Inflammatory macrophage treated with lipopolysaccharide for 1 hour (primary cell): ENCODE measurements around the gene LAMA2.

Source experiments
- DNase-seq, 2 donors: peaks; one replicate each; pipeline ENCODE4 v3.0.0-alpha.2; 2020 to 2022

Gene LAMA2

DNA sequence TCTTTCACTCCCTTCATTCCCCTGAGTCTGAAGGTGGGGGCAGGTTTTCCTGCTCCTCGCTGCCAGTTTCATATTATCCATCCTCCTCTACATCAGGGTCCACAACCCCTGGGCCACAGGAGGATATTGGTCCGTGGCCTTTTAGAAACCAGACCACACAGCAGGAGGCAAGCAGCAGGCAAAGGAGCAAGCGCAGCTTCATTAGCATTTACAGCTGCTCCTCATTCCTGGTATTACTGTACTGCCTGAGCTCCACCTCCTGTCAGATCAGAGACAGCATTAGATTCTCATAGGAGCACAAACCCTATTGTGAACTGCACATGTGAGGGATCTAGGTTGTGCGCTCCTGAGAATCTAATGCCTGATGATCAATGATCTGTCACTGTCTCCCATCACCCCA lies 446.7 kb downstream of the LAMA2 start:
- no peak for DNase-seq

DNA sequence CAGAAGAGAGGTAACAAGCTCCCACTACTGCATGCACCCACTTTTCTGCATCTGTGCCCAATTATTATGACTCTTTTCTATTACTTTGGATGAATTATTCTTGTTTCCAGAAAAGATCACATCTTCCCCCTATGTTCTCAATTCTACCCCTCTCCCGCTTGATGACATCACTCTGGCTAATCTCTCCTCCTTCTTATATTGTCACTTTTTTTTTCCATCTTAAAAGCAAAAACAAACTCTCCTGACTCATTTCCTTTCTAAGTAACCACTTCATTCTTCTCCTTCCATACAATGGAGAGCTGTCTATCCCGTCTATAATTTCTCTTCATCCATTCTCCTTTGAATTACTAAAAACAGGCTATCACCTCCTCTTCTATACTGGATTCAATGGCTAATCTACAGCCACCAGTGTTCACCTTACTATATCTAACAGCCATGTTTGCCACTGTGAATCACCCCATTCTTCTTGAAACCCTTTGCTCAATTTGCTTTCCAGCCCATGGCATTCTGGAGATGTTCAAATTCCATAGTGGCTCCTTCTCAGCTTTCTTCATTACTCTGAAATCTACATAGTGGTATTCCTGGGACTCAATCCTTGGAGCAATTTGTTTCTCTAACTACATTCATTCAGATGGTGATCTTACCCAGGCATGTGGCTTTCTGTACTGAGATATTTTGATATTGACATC lies 448.7 kb downstream of the LAMA2 start:
- DNase-seq, result no peak

DNA sequence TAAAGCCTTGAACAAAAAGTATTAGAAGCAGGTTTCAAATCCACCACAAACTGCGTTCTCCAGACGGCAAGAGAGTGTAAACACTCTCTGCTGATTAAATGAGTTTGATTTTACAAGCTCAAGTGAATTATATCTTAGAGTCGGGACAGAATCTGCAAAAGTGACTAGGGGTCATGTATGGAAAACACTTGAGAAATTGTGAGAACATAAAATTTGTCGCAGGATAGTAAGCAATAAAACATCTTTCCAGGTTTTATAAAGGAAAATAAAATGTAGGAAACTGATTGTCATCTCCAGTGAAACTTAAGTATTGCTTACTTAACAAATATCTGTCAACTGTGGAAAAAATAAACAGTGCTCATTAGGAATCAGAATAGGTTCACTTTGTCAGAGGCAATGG lies 452.9 kb downstream of the LAMA2 start:
- no peak for DNase-seq

DNA sequence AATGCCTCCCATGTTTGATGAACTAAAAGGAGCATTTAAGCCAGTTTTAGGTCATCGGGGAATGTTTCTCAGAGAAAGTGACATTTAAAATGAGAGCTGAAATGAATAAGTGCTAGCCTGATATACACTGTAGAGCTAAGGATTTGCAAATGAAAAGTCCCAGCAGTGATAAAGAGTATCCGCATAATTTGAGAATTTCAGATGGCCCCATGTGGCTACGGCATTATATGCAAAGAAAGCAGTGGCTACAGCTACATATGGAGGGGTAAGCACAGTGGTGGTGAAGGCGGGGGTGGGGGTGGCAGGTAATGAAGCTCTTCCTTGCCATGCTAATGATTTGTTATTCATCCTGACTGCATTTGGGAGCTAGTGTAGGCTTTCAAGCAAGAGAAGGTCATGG lies 455.7 kb downstream of the LAMA2 start:
- no peak for DNase-seq

DNA sequence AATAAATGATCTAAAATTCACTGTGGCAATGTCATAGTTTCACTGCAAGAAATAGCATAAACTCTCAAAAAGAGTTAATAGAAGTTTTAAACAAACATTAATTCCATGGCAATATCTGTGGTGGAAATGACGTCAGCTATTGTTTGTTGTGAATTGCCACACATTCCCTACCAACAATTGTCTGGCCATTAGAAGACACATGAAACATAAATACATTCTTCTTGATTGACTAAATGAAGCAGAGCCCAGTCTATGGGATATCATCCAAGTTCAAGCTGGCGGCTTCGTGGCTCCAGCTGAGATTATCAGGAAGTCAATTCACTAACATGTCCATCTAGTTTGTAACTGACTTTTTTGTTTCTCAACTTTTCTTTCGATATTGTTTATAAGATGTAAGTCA lies 458.0 kb downstream of the LAMA2 start:
- no peak for DNase-seq

DNA sequence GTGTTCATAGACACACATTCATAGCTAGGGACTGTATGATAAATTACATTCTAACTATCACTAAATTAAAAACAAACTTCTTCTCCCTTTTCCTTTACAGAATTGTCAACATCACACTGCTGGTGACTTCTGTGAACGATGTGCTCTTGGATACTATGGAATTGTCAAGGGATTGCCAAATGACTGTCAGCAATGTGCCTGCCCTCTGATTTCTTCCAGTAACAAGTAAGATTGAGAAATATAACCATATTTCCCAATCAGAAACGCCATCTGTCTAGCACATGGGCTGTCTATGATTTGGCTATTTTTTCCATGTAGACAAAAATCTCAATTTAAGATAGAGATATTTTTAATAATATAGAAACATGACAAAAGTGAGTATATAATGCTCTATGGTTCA lies 459.3 kb downstream of the LAMA2 start:
- DNase-seq, result no peak

DNA sequence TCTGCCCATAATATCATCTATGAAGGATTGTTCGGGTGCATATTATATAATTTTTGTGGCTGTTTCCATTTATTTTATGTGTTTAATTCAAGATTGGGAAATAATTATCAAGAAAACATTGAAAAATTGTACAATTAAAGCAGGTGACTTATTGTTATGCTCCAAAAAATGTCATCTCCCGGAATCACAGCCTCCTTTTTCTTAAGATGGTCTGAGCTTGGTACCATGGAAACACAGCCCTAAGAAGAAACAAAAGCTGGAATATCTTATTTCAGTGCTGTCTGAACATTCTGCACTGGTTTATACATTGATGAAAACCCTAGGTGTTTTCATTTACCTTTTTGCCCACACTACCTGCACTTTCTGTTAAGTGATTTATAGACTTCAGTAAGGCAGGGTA lies 459.9 kb downstream of the LAMA2 start:
- DNase-seq, result no peak

DNA sequence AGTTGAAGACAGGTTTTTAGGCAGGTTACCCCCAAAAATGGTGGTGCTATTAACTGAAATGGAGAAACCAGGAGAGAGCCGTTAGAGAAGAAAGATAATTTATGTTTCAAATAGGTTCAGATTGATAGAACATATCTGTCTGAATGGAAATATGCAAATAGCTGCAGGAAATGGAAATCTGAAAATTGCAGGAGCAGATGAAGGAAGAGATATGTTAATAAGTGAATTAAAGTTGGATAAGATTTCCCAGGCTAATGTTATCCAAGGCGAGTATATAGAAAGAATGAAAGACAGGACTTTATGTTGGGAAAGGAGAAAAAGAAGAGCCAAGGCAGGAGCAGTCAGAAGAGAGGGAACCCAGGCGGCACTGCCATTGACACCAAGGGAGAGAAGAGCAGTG lies 461.4 kb downstream of the LAMA2 start:
- no peak for DNase-seq

DNA sequence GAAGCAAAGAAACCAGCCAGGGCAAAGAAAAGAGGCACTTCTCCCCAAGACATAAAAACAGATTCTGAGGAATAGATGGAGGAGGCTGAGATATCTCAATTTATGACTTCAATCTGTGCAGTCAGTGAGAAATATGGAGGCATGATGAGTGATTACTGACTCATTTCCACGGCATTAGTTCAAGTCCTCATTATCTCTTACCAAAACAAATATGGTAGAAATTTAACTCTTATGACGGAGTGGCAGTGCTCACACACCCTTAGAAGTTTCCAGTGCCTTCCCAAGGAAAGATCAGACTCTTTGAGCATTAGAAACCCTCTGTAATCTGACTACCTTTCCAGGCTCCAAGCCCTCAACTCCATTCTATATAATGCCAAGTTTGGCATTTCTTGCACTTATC lies 463.0 kb downstream of the LAMA2 start:
- DNase-seq, result no peak

DNA sequence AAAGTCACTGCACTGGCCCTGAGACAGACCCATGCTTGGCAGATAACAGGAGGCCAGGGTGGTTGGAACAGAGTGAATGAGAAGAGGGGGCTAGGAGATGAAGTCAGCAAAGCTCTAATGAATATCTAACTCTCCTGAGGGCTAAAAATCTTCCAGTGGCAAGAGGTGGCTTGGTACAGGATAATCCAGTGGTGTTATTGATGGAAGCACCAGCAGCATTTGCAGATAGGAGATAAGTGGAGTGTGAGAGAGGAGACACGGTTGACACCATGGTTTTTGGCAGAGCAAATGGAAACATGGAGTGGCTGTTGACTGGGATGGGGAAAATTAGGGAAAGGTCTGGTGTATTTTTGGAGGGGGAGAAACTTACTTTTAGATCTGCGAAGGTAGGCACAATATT lies 464.0 kb downstream of the LAMA2 start:
- no peak for DNase-seq

DNA sequence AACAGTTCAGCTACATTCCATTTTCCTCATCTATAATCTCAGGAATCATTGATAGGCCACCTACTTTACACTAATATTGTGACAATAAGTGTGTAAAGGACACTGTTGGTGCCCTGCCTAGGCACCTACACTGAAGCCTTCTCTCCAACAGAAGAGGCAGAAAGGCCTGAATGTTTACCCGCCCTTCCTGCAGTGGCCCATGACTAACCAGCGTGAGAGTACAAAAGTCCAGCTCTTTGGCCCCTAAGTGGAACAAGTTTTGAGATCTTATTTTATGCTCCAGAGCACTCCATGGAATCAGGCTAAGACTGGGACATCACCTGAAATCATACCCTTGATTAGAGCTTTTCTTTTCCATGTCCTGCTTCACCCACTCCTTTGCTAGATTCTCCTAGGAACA lies 467.3 kb downstream of the LAMA2 start:
- no peak for DNase-seq

DNA sequence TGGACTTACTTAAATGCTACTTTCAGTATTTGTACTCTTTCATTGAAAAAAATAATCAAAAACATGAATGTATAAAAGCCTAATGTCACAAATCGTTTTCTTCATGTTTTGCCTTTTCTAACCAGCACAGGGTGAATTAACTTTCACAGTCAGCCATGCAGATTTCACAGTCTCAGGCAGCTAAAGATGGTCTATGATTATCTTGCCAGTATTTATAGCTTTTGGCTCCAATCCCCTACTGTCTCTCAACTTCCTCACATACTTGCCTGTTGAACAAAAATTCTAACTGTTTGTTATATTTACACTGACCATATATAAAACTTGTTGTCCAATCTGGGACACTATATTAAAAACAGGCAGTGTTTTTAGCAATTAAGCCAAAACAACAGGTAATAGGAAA lies 468.9 kb downstream of the LAMA2 start:
- no peak for DNase-seq

DNA sequence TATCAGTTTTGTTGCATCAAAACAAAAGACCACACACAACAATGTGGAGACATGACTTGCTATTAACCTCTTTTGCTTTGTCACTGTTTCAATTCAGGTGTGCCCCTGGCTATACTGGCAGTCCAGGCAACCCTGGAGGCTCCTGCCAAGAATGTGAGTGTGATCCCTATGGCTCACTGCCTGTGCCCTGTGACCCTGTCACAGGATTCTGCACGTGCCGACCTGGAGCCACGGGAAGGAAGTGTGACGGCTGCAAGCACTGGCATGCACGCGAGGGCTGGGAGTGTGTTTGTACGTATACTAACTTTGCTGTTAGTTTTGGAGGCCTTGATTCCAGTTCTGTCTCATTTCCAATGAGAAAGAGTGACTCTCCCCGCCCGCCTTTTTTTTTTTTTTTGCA lies 470.1 kb downstream of the LAMA2 start:
- no peak for DNase-seq

DNA sequence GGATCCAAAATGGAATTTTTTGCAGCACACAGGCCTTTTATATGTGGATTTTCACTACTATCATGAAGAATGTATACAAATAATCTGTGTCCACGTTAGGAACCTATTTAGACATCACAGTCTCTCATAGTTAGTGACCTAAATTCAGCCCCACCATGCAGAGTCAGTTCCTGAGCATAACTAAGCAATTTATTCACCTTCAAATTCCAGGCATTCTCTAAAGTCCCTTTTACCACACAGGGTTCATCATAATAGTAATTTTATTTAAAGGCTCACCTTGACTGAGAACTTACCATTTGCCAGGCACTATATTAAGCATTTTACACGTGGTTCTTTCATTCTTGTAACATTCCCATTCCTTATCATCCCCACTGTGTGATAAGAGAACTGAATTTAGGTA lies 473.2 kb downstream of the LAMA2 start:
- DNase-seq, result no peak

DNA sequence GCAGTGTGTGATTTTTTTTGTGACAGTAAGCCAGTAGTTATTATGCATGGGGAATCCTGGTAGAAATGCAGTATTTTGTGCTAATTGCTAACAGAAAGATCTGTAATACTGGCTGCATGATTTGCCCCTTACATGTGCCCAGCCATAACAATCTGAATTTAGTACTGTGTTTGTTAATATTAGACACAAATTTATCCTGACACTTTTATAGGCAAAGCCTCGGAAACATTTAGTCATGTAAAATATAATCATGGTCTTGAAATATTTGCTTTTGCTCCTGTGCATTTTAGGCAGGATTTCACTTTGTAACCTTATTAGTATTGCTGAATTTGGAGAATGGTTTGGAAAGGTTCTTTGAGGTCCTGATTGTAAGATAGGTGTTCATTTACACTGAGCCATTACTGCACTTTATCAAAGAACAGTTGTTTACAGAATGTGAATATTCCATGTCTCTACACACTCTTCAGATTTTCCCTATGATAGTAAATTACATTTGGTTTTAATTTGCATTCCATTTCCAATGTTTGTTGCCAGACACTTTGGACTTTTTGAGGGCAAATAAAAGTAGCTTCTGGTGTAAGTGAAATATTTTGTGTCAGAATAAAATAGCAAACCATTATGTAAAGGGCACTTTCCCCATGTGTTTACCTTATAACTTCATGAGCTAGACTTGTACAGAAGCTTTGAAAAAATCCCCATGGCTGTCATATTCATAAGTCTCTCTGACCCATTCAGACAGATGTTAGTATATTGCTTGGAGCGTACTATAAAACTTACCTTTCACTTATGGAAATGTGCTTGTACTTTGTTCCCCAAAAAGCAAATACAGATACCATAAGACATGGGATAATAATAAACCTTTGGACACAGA lies 477.1 kb downstream of the LAMA2 start:
- no peak for DNase-seq

DNA sequence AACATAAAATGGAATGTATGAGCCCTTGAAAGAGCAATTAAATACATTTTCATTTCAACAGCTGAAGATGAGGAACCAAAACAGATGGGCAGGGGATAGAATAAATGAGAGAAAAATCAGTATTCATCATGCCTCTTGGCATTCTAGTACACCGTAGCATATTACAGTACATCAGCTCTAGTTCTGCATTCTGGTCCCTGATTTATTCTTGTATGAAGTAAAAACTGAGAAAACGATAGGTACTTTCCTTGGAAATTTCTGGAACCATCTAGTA lies 477.7 kb downstream of the LAMA2 start:
- DNase-seq, result no peak

DNA sequence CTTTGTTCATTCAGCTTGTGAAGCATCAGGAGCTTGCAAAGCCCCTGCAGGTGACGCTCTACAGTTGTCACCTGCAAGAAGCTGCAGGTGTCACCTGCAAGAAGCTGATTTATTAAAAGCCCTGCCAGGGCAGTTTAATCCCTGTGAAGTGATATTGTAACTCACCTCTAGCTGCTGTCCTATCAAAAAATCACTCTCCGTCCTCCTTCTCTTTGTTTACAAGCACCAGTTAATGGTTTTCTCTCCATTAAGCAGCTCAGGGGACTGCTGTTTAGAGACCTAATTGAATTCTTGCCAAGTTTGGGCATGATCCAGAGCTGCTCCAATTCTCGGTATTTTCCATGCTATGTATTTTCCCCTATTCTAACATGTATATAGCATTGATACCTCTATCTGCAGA lies 481.1 kb downstream of the LAMA2 start:
- DNase-seq, result no peak

DNA sequence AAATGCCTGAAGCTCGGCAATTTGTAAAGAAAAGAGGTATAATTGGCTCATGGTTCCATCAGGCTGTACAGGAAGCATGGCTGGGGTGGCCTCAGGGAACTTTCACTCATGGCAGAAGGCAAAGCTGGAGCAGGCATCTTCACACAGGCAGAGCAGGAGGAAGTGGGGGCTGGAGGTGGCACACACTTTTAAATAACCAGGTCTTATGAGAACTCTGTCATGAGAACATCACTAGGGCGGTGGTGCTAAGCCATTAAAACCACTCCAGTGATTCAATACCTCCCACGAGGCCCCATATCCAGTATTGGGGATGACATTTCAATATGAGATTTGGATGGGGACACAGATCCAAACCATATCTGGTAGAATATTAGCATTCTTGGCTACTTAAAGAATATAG lies 481.8 kb downstream of the LAMA2 start:
- DNase-seq, result no peak

DNA sequence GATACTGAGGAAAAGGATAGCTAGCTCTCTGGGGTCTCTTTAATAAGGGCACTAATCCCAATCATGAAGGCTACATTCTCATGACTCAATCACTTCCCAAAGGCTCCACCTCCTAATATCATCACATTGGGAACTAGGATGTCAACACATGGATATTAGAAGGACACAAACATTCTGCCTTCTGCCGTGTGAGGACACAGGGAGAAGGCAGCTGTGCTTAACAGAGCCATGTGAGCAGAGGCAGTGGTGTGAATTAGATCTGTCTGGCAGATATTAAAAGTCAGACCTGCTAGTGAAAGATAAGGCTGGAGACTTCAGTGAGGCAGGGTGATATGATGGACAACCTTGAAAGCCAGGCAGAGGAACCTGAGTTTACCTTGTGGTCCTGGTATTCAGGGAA lies 485.1 kb downstream of the LAMA2 start:
- DNase-seq, result no peak

DNA sequence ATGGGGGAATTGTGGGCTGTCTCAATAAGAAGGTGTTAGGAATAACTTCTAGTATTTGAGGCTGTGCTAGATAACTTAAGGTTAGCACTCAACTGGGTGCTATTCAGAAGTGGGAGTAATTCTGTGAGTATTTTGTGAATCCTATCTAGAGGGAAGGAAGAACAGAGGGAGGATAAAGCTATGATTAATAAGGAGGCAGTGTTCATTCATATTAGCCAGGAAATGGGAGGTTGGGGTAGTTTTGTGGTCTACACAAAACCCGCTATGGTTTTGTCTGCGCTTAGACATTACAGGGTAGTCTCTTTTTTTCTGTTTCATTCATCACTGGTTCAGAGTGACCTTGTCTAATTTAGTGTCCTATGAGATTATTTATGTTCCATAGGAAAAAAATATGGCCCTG lies 486.0 kb downstream of the LAMA2 start:
- no peak for DNase-seq

DNA sequence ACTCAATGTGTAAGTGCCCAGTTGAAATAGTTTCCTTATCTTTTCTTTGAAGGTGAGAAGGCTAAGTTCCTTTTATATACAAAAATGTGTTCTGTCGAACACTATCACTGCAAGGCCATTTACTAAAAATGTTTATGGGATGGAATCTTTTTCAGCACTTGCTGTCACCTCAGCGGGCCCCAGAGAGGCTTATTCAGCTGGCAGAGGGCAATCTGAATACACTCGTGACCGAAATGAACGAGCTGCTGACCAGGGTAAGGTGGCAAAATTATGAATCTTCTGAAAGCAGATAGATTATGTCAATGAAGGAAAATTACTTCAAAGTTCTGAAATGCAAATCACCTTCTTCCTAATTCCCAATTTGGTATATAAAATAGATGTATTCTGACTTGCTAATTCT lies 486.8 kb downstream of the LAMA2 start:
- no peak for DNase-seq

DNA sequence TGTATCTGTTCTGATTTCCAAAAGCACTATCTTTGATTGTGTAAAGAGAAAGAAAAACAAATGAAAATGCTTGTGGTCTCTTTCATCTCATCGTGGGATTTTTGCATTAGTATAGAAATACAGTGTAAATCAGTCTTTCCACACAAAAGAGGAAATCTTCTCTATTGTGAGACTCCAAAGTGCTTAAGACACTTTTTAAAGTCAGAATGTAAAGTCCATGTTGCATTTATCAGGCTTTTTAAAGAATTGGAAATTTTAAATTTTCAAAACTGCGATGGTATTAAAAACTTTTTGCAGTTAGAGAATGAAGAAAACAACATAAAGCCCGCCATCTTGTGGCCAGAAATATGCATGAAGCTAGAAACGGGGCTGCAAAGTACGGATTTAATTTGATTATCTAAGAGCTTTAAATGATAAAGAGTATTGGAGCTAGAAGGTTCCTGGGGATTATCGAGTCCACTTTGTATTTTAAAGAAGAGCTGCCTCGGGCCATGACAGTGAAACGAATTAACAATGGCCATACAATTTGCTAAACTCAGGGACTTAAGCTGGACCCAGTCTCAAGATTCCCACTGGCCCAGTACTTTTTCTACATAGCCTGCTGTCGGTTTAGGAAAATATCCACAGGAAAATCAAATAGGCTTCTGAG lies 487.5 kb downstream of the LAMA2 start:
- DNase-seq, result peak; percentile 12 to 61

DNA sequence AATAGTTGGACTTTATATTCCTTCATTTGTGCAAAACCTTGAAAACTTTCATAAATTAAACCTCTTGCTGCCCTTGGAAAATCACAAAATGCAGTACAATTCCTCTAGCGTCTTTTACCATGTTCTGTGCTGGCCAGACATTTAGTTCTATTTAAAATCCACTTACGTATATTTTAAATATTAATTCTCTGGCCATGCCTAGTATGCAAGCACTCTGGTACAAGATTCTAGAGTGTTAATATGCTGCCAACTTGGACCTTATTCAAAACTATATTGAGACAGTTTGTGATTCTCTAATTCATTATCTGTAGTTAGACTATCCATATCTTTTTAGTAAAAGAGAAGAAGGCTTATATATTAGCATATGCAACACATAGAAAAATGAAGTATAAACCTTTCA lies 498.9 kb downstream of the LAMA2 start:
- DNase-seq, result no peak

DNA sequence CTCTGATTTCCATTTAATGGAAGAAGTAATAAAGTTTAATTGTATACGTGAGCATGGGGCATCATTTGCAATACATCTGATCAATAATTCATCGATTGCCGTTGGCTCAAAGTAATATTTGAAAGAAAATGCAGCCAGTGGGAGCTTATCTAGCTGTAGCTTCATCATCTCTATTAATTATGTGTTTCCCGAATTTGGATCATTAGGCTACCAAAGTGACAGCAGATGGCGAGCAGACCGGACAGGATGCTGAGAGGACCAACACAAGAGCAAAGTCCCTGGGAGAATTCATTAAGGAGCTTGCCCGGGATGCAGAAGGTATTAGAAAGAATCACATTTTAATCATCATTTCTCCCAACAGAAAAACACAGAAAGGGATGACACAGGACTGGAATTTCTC lies 500.0 kb downstream of the LAMA2 start:
- DNase-seq, result no peak

DNA sequence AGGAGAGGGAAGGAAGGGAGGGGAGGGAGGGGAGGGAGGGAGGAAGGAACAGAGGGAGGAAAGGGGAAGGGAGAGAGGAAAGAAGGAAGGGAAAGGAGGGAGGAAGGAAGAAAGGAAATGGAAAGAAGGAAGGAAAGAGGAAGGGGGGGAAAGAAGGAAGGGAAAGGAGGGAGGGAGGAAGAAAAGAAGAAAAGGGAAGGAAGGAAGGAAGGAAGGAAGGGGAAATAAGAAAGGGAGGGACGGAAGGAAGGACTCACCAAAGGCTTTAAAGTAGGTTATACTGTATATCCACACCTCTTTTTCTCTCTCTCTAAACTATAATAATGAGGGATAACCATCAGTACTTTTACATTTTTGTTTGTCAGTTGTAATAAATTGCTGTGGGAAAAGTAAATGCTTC lies 502.2 kb downstream of the LAMA2 start:
- no peak for DNase-seq
